NCI-H510A treated with DMSO at 0.1 percent for 48 hours (cell line): ENCODE results near the gene TFF1.
"Not testable (repeated sequence)": the region's sequence is repeated elsewhere in the genome, so short reads cannot be mapped to it uniquely, and the experiment has no call there.

Experiments
- DNase-seq: peaks from one replicate; lab custom pipeline; 2025; lab: John Stamatoyannopoulos, UW

TFF1 gene

GRCh38 chr21:42366292-42367010, at the start of gene TFF1:
TSS of gene TFF1 (minus strand) at chr21:42366535. CDS start at chr21:42366495, 40 bp downstream.
- no peak for DNase-seq

- DNase-seq = no peak
Measured at GRCh38 chr21:42414928-42415769, 48.8 kb upstream of the TFF1 start.

GRCh38 chr21:42414553-42414927, 48.2 kb upstream of the TFF1 start:
- no peak for DNase-seq

- no peak for DNase-seq
Measured at GRCh38 chr21:42414066-42414465, 47.7 kb upstream of the TFF1 start.

DNA sequence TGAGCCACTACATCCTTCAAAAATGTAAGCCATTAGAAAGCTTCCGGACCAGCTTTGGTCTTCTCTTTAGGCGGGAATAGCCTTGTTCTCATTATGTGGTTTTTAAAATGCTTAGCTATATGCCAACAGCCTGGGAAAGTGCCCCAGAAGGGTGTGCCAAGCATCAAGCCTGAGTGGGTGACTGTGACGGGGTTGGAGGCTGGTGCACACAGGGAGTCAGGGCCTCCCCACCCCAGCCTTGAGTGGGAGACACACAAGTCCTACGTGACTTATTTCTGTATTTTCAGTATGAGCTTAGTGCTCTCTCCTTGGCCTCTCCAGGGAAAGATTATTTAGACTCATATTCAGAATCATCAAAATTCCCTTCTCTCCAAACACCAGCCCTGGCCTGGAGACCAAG, 47.2 kb upstream of the TFF1 start:
- DNase-seq = no peak

DNA sequence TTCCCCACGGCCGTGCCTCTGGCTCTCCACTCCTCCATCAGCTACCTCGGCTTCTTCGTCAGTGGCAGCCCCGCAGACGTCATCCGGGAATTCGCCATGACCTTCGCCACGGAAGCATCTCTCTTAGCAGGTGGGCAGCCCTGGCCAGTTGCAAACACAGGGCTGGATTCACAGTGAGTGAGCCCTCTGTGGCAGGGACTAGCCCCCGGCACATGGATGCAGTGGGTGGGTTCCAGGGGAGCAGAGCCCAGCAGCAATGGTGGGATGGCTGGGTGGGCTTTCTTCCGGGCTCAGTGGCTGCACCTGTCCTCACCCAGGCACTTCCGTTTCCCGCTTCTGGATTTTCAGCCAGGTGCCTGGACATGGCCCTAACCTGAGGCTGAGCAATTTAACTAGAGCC, 46.8 kb upstream of the TFF1 start:
- no peak for DNase-seq

DNA sequence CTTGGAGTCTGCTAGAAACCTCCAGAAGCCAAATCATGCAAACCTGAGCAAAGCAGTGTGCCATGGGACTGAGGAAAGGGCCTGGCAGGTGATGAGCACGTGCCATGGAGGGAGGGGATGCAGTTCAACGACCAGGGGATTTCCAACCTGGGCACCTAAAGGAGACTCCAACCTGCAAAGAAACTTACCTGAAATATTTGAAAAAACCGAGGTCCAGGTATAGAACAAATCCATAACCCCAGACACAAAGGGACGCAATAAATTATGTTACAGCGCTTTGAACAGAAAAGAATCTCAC, 46.2 kb upstream of the TFF1 start:
- DNase-seq = no peak

DNA sequence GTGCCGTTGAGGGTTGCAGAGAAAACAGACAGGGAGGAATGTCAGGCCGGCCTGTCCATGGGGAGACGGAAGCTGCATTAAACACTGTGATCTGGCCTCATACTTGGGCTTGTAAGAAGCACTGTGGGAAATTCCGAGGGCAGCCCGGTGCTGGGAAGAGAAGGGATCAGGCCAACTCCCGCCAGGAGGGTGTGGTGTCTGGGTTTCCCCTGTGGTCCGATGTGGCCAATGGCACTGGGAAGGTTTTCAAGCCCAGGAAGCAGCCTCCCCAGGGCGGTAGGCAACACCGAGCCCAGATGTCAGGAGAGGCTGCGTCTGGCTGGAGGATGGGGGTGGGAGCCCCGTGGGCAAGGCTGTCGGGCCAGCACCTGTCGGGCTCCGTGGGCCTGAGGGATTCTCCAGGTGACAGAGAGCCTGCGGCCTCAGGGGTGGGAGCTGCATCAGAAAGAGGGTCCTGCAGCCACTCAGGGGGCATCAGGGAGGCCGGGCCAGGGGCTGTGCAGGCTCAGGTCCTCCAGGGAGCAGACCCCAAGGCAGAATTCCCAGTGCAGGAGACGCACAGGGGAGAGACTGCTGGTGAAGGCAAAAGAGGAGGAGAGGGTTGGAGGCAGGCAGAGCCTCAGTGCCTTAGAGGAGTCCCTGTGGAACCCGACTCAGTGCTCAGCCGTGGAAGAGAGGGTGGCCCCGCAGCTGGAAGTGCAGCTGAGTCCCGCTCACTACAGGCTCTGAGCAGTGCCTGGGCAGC, 45.7 kb upstream of the TFF1 start:
- no peak for DNase-seq

GRCh38 chr21:42411197-42411869, 45.0 kb upstream of the TFF1 start:
- no peak for DNase-seq

GRCh38 chr21:42409366-42409765, 43.0 kb upstream of the TFF1 start:
- DNase-seq = no peak

GRCh38 chr21:42408718-42409117, 42.4 kb upstream of the TFF1 start:
- not testable (repeated sequence) for DNase-seq

- DNase-seq = no peak
Measured at GRCh38 chr21:42407476-42407875, 41.1 kb upstream of the TFF1 start.

GRCh38 chr21:42406866-42407265, 40.5 kb upstream of the TFF1 start:
- no peak for DNase-seq

DNA sequence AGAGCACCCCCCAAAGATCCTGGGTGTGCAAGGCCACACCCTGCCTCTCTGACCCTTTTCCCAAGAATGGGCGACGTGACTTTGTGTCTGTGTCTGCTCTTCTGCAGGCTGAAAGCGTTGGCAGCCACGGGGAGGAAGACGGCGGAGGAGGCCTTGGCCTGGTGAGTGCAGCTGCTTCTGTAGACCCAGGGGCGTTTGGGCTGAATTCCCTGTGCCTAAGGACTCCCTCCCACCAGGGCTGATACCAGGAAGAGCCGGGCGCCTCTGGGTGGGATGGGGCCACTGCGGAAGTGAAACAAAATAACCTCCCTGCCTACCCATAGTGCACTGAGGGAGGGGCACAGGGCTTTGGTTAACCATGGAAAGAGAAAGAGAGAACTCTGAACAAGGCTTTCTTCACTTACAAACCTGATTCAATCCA, 39.9 kb upstream of the TFF1 start:
- DNase-seq = no peak

DNA sequence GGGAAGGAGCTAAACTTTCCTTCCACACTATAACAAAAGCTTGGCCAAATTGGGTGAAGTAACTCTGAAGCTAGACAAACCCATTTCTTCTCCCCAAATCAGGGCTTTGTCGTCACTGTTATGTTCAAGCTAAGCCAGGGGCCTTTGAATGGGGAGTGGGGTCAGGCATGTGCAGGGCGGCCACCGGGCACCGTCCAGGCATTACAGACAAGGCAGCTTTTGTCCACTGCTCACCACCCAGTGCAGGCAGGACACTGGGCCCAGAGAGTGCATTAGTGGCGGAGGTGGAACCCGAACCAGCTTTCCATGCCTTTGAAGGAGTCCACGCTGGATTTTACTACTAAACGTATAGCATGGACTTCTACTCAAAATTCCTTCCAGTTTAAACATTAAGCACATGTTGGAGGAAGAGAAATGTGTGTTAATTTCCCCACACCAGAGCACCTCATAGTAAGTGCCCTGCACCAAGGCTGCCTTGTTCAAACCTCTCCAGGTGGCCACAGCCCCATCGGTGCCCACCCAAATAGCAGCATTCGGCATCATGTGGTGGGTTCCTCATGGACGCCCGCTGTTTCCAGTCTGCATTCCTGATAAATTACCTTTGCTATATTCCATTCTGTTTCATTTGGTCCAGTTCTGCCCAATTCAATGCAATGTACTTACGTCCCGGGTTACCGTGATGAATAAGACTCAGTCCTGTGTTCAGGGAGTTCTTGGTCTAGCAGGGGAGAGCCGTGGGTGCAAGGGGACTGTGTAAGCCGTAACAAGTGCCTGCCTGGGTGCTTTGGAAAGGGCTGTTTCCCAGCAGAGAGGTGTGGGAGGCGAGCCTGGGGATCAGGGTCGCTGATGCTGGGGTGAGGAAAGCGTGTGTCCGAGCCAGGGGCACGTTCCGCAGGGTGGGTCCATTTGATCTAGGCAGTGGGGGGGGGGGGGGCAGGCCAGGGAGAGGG, 39.0 kb upstream of the TFF1 start:
- DNase-seq = no peak

DNA sequence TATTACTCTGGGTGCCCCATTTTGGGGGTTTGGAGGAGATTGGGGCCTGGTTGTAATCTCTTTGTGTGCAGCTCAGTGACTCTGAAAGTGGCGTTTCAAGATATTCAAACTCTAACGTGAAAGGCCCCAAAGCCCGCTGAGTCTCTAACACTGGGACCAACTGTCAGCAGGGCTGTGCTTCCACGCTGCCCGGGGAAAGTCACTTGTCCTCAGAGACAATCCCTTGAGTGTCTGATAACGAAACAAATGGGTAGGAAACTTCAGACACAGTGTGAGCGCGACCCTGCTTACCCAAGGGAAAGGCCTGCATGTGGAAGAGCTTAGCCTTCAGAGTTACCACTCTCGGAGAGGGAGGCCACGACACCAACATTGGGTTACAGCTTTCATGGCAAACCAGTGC, 38.2 kb upstream of the TFF1 start:
- no peak for DNase-seq

DNA sequence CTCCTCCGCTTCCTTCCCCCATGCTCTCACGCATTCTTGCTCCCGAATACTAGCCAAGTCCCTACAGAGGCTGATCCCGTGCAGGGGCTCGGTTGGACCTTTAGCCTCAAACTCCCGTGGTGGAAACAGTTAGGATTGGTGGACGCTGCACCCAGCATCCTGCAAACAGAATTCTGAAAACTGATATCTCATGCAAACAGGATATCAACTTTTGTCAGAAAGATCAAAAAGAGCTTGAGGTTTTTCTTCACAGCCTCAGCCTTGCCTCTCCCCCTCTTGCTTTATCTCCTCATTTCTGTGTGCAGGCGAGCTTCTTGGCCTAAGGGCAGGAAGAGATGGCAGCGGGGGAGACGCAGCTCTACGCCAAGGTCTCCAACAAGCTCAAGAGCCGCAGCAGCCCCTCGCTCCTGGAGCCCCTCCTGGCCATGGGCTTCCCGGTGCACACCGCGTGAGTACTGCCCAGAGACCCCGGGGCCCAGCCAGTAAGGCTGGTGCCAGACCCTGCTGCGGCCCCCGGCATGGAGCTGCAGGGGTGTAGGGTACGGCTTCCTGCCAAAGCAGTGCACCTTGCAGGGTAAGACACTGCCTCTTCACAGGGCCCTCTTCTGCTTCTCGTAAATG, 37.4 kb upstream of the TFF1 start, which contains the start of gene UBASH3A:
TSS of gene UBASH3A (plus strand) at position 292 of the 621 bp plus-strand sequence. CDS start at position 336, 44 bp downstream.
- no peak for DNase-seq

DNA sequence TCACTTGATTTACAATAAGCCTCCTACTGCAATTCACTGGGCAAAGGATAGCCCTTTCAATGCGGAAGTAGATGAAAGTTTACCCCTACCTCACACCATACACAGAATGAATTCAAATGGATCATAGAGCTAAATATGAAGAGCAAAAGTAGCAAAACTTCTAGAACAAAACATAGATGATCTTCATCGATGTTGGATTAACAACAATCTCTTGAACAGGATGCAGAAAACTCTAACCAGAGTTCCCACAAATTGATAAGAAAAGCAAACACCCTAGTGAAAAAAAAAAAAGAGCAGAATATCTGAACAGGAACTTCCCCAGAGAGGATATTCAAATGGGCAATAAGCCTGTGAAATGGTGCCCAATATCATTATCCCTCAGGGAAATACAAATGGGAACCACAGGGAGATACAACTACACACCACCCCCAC, 35.5 kb upstream of the TFF1 start:
- no peak for DNase-seq

DNA sequence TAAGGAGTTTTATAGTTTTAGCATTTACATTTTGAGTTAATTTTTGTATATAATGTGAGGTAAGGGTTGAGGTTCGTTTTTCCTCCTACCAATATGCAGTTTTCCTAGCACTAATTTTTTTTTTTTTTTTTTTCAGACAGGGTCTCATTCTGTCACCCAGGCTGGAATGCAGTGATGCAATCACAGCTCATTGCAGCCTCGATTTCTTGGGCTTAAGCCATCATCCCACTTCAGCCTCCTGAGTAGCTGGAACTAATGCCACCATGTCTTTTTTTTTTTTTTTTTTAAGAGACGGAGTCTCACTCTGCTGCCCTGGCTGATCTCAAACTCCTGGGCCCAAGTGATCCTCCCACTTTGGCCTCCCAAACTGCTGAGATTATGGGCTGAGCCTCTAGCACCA, 34.8 kb upstream of the TFF1 start:
- DNase-seq = no peak

- no peak for DNase-seq
Measured at GRCh38 chr21:42400525-42400924, 34.2 kb upstream of the TFF1 start.
